ENCODE results near the gene TUBA4B. TPM values are rescaled to one million over a fixed set of nuclear protein-coding genes. Genes with fewer than 3 reads are reported as not detected.
"Not testable (repeated sequence)": the region's sequence is repeated elsewhere in the genome, so short reads cannot be mapped to it uniquely, and the experiment has no call there.

The TUBA4B gene
- total RNA-seq, 1 experiment from 2014 or later = 0.10 TPM

DNA sequence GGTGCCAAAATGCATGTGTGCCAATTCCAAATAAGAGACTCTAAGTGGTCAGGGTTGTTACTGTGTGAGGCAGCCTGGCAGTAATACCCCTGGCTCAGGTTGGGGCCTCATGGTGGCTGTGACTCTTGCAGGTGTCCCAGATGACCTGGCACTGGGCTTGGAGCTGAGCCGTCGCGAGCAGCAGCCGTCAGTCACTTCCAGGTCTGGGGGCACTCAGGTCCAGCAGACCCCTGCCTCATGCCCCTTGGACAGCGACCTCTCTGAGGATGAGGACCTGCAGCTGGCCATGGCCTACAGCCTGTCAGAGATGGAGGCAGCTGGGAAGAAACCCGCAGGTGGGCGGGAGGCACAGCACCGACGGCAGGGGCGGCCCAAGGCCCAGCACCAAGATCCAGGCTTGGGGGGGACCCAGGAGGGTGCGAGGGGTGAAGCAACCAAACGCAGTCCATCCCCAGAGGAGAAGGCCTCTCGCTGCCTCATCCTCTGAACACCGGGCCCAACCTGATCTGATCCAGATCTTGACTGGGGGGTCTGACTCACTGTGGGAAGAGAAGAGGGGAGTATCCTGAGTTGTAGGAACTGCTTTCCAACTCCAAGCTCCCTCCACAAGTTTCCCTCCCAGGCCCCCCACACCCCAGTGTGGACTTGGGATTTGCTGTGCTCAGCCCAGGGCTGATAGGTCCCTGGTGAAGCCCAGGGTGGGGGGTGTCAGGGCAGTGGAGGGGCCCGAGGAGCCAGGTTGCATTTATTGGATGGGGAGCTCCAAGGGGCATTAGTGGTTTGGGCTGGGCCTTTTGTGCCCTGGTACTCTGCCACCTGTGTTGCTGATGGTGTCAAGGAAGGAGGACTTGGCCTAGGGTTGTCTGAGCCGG is 31.7 kb downstream of the TUBA4B start:
- no peak for DNase-seq (ENCODE audit: low read depth)
- in situ Hi-C loops (cut with HindIII; ENCODE audit: low pct_unique_long_range_greater_than_20kb, low sequenced_read_pairs) = no loop called here

DNA sequence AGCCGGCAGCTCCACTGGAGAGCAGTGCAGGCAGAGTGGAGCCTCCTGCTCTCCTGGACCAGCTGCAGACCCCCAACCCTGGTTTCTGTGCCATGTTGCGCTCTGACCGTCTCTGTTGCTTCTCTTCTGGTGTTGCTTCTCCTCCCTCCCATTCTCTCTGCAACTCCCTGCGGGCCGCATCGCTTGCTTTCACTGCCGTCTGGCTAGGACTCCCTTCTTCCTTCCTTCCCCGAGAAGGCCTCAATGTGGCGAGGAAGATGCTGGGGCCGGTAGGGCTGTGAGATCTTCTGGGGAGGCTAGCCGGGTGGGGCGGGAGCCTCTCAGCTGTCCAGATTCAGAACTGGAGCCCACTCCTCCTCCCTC is 32.3 kb downstream of the TUBA4B start:
- in situ Hi-C loops (cut with HindIII; ENCODE audit: low pct_unique_long_range_greater_than_20kb, low sequenced_read_pairs) = no loop called here

DNA sequence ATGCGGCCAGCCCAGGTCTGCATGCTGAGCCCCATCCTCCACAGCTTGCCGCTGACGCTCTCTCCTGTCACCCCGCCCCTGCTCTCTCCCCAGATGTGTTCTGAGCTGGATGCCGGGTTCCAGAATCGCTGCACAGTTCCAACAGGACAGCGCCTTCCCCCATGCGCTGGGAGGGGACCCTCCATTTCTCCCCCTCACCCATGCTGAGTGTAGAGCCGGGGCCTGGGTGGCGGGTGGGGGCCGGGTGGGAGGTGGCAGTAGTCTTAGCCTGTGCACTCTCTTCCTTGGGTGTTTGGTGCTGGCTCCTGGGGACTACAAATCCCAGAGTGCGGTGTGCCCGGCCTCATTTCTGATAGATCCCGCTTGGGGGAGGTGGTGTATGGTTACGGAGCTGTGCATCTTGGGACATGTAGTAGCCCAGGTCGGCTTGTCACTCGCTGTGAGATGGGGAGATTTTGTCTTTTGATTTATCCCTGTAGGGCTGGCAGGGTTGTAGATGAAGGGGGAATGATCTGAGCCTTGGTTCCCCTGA is 32.9 kb downstream of the TUBA4B start:
- in situ Hi-C loops (cut with HindIII; ENCODE audit: low pct_unique_long_range_greater_than_20kb, low sequenced_read_pairs) = no loop called here
- no peak for DNase-seq (ENCODE audit: low read depth)

More for the DNA sequence above, 32.3 kb downstream of the TUBA4B start:
- no peak for DNase-seq (ENCODE audit: low read depth)

DNA sequence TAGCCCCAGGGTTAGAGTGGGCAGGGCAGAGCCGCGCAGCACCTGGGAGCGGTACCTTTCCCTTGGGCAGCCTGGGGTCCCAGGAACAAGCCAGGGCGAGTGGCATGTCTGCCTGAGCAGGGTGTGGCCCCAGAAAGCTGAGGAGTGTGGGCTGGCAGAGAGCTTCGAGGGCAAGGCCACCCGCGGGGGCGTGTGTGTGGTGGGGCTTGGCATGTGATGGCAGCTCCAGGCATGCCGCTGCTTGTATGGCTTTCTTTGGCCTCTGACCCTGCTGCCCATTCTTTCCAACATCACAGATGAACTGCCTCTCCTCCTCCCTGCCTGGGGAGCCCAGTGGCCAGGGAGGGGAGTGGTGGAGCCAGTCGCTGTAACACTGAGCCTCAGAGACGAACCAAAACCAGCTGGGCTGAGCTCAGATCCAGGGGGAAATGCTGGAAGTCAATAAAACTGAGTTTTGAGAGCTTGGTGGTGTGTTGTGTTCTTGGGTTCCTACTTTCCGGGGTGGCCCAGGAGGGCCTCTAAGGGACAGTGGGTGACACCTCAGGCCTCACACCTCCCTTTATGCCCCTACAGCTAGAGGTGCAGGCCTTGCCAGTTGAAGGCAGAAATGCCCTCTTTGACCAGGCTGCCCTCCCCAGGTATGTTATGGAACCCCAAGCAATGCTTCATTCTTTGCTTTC is 33.5 kb downstream of the TUBA4B start:
- peak; percentile 39 for DNase-seq (ENCODE audit: low read depth)
- in situ Hi-C loops (cut with HindIII; ENCODE audit: low pct_unique_long_range_greater_than_20kb, low sequenced_read_pairs) = no loop called here

DNA sequence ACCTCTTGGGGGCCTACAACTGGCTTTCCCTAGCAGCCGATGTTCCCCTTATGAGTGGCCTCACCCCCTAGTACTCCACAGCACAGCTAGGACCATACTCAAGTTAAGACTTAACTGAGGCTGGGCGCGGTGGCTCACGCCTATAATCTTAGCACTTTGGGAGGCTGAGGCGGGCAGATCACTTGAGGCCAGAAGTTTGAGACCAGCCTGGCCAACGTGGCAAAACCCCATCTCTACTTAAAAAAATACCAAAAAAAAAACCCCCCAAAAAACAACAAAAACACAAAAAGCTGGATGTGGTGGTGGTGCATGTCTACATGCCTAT is 34.0 kb downstream of the TUBA4B start:
- in situ Hi-C loops (cut with HindIII; ENCODE audit: low pct_unique_long_range_greater_than_20kb, low sequenced_read_pairs); DNase-seq (ENCODE audit: low read depth): not testable (repeated sequence)

DNA sequence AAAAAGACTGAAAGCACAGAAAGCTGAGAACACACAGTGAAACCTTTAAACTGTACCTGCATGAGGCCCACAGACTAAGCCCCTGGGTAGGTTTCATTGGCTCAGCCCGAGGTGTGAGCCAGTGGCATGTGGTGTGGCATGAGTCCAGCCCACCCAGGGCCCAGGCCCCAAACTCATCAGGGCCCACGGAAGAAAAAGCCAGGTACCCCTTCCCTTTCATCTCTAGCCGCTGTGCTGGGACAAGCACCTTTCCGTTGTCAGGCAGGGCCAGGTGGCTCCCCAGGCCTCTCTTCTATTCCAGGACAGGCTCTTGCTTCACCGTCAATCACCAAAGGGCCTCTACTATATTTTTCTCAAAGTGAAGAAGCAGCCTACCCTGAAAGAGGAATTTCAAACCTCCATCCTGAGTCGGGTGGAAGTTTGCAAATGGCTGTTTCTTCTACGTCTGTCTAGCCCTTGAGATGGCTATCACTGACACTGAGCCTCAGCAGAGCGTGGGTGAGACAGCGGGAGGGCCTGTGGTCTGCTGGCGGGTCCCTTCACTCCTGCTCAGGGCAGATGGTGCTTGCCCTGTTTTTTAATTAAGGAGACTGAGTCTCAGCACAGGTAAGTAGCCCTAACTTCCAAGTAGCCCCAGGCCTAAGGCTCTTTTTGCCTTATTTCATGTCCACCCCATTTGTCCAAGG is 34.7 kb downstream of the TUBA4B start:
- no peak for DNase-seq (ENCODE audit: low read depth)
- in situ Hi-C loops (cut with HindIII; ENCODE audit: low pct_unique_long_range_greater_than_20kb, low sequenced_read_pairs) = no loop called here

DNA sequence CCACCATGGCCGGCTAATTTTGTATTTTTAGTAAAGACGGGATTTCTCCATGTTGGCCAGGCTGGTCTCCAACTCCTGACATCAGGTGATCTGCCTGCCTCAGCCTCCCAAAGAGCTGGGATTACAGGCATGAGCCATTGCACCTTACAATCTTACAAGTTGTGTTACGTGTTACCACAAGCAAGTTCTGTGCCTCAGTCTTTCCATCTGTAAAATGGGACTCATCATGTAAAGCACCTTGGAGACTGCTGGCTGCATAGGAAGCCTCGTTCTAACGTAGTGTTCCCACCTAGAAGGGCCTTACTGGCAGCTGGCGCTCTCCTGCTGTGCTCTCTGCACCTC is 36.1 kb downstream of the TUBA4B start:
- DNase-seq (ENCODE audit: low read depth) = no peak

DNA sequence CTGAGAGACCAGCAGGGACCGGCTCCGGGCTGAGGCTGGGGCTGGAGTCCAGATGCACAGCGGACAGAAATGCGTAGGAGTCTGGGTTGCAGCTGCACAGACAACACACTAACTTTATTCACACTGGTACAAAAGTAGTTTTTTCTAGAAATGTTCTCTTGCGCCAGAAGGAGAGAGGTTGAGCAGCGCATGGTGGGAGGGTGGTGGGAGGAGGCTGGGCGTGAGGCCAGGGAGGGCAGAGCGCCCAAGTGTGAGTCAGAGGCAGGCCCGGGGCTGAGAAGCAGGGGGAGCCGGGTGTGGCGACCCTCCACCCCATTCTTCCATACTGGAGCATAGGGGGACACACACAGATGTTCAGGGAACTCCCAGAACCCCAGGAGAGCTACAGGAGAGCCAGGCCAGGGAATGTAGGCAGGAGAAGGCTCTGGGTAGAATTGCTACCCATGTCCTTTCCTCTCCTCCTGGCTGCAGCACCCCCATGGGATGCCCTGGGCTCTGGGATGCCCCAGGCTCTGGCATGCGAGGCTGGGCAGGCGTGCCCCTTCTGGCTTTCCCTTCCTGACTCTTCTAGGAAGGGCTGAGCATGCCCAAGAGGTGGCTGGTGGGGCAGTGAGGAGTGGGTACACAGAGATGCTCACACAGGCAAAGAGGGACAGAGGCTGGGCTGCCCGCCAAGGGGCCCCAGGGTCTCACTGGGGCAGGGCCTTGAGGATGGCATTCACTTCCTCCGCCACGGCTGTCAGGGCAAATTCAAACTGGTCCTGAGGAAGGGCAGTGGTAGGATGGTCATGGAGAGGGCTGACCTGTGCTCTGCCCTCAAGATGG is 36.7 kb downstream of the TUBA4B start:
- peak; percentile 28 for DNase-seq (ENCODE audit: low read depth)
- in situ Hi-C loops (cut with HindIII; ENCODE audit: low pct_unique_long_range_greater_than_20kb, low sequenced_read_pairs) = no loop called here

More for the DNA sequence above, 36.1 kb downstream of the TUBA4B start:
- in situ Hi-C loops (cut with HindIII; ENCODE audit: low pct_unique_long_range_greater_than_20kb, low sequenced_read_pairs) = no loop called here

DNA sequence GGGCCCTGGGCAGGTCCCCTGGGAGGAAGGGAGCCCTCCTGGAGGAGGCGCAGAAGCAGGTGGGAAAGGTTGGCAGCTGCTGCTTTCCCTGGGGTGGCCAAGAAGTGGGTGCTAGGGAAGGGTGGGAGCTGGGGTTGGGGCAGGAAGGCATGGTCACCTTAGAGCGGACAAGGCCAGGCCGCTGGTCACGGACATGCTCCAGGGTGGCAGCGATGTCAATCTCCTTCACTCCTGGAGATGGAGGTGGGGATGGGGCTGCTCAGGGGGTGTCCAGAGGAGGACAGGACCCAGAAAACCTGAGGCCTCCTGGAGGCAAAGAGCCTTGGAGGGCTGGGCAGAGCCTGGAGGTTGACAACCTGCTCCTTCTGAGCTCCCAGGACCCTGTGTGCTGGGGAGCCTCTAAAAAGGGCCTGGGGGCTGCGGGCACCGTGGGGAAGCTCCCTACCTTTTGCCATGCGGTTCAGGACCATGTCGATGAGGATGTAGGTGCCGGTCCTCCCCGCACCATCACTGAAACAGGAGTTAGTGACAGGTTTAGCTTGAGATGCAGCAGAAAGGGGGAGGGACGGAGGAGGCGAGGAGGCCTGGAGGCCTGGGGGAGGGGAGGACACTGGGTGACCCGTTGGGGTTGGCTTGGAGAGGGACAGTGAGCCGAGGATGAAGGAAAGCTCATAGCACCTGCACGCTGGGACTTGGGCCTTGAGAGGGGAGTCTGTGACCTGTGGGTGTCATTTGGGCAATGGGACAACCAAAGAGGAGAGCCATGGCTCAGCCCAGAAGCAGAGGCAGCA is 37.5 kb downstream of the TUBA4B start:
- DNase-seq (ENCODE audit: low read depth) = no peak
- in situ Hi-C loops (cut with HindIII; ENCODE audit: low pct_unique_long_range_greater_than_20kb, low sequenced_read_pairs) = no loop called here

DNA sequence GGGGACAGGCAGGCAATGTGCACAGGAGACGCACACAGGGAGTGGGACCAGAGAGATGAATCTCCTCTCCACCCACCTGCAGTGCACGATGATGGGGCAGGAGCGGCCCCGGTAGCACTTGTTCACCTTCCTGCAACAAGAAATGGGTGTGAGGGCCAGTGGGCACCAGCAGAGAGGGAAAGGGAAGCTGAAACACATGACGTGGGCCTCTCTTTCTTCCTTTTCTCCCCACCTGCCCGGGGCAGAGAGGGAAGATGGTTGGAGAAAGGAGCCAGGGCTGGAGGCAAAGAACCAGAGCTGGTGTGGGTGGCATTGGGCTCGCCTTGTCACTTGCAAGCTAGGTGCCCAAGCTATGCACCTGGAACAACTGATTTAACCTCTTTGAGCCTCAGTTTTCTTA is 38.4 kb downstream of the TUBA4B start:
- in situ Hi-C loops (cut with HindIII; ENCODE audit: low pct_unique_long_range_greater_than_20kb, low sequenced_read_pairs) = no loop called here

DNA sequence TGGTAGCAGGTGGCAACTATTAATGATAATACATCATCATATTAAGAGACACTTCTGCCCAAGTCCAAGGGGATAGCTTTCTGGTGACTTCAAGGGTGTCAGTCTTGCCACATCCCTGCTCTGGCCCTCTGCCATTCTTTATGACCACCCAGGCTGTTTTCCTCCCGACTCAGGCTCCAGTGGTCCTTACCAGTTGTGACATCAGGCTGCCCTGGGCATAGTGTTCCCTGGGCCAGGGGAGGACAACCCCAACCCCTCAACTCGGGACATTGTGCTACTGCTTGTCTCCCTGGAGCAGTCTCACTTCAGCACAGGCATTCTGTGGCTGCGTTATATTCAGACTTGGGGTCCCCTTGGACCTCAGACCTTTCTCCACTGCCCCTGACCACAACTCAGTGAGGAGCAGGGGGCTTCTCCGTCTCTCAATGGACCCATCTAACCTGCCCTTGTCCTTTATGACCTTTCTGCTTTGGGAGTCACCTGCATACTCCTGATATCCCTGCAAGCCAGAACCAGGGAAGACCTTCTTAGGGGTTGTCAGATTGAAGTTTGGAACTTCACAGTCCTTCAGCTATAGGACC is 39.0 kb downstream of the TUBA4B start:
- DNase-seq (ENCODE audit: low read depth) = no peak
- in situ Hi-C loops (cut with HindIII; ENCODE audit: low pct_unique_long_range_greater_than_20kb, low sequenced_read_pairs) = no loop called here

More for the DNA sequence above, 38.4 kb downstream of the TUBA4B start:
- DNase-seq (ENCODE audit: low read depth) = no peak

DNA sequence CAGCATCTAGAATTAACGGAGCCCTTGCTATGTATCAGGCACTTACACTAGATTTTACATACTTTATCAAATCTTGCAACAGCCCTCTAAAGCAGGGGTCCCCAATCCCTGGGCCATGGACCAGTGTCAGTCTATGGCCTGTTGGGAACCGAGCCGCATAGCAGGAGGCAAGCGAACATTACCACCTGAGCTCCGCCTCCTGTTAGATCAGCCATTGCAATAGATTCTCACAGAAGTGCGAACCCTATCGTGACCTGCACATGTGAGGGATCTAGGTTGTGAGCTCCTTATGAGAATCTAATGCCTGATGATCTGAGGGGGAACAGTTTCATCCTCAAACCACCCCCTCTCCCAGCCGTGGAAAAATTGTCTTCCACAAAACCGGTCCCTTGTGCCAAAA is 39.6 kb downstream of the TUBA4B start:
- in situ Hi-C loops (cut with HindIII; ENCODE audit: low pct_unique_long_range_greater_than_20kb, low sequenced_read_pairs) = no loop called here
- DNase-seq (ENCODE audit: low read depth) = no peak

DNA sequence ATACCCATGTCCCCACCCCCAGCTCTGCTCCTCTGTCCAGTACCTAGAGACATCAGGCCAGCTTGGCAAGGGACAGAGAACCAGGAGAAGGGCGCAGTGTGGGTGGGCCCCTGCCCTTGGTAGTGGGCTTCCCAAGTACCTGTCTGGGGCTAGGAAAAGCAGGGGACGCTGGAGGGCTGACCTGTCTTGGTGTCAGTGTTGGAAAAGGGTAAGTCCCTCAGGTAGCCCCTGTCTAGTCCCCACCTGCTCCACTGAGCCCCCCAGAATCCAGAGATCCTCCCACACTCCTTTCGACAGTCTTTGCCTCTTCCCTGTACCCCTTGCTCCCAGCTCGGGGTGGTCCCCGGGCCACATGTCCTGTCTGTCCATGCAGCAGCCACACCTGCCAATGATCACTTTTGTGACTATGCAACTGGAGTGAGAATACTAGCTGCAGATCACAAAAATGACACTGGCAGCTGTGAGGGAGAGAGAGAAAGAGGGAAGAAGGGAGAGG is 40.7 kb downstream of the TUBA4B start:
- in situ Hi-C loops (cut with HindIII; ENCODE audit: low pct_unique_long_range_greater_than_20kb, low sequenced_read_pairs) = no loop called here

DNA sequence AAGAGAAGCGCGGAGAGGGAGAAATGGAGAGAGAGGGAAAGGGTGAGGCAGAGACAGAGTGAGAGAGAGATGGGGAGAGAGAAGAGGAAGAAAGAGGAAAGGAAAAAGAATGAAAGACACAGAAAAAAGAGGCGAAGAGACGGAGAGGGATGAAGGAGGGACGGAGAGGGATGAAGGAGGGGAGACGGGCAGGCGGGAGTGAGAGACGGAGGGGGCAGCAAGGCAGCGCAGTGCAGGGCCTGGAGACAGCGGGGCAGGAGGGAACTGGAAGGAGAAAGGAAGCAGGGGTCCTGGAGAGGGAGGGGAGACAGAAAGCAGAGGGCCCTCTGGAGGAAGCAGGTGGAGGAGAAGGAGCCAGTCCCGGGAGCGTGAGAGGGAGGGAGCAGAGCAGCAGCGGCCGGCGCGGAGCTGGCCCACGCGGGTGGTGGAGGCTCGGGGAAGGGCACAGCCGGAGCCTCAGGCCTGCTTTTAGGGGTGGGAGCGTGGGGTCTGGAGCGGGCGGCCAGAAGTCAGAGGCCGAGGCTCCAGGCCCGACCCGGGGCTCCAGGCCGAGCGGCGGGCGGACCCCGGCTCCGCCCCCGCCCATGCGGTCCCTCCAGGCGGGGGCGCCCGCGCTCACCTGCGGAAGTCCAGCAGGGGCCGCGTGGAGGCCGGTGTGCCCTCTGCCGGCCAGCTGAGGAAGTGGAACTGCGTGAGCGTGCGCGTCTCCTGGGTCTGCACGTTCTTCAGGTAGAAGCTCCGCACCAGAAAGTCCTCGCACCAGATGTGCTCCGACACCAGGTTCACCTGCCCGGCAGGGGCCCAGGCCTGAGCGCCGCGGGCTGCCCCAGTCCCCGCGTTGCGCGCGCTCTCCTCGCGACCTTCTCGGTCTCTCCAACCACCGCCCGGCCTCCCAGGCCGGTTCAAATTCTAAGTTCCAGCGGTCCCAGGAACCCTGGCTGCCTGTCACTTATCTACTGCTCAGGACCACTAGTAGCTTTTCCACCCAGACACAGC is 41.6 kb downstream of the TUBA4B start:
- in situ Hi-C loops (cut with HindIII; ENCODE audit: low pct_unique_long_range_greater_than_20kb, low sequenced_read_pairs) = no loop called here
- DNase-seq (ENCODE audit: low read depth) = peak; percentile 79

More for the DNA sequence above, 40.7 kb downstream of the TUBA4B start:
- DNase-seq (ENCODE audit: low read depth) = no peak

DNA sequence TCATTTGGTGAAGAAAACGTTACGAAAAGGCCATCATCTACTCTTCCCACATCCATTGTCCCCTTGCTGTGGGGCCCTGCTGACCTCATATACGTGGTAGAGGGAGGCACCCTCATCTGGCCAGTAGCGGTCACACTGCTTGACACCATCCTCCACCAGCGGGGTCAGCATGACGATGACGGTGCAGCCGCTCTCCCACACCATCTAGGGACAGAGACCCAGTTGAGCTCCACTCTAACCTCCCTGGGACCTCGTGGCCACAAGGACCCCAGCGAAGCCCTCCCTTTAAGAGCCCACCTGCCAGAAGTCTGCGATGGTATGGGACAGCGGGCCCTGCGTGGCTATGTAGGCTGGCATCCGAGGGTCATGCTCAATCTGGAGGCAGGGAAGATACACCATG is 43.1 kb downstream of the TUBA4B start:
- no peak for DNase-seq (ENCODE audit: low read depth)
- in situ Hi-C loops (cut with HindIII; ENCODE audit: low pct_unique_long_range_greater_than_20kb, low sequenced_read_pairs) = no loop called here
